Esophagus muscularis mucosa (tissue), 4 donors: ENCODE measurements around the gene CD22.

Experiments used
- CTCF ChIP-seq, 3 experiments: fragments of 200-600 bp in 2 of 3; fragments of 450-650 bp in 1 of 3; sonication (generic) in 2 of 3; IDR thresholded peaks; one replicate each; pipeline ENCODE4 v1.5.1; 2017 to 2019; ENCODE audit warnings: antibody characterized with exemption in 3 of 3, mild to moderate bottlenecking in 2 of 3, moderate library complexity in 1 of 3
- EP300 ChIP-seq: sonication (generic); formaldehyde crosslinking; IDR thresholded peaks from one replicate; pipeline ENCODE4 v1.6.1; 2017; ENCODE audit warnings: antibody characterized with exemption
- POLR2A ChIP-seq: fragments of 450-650 bp; IDR thresholded peaks from one replicate; pipeline ENCODE4 v1.6.1; 2017; ENCODE audit warnings: antibody characterized with exemption, moderate library complexity, mild to moderate bottlenecking, low read depth

DNA sequence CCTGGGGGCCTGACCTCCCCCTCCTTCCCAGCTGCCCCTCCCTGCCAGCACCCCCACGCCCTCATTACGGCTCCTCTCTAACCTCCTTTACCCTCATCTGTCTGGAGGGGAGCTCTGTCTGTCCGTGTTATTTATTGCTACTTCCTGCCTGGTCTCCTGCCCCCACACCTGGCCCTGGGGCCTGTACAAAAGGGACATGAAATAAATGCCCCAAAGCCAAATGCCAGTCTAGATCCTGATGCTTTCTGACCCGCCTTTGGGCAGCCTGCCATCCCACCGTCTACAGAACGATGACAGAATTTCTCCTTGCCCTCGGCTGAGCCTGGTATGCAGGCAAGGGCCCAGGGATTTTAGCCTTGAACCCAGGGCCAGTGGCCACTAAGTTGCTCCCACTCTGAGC lies 15.4 kb upstream of the CD22 start:
- TF ChIP-seq CTCF (IDR thresholded peaks at IDR 0.05) (no peak), POLR2A (no peak), EP300 (no peak)
